Esophagus muscularis mucosa (tissue), 4 donors: ENCODE measurements around the gene PLA2G6. TPM values are rescaled to one million over a fixed set of nuclear protein-coding genes. Genes with fewer than 3 reads are reported as not detected.

Experiments used
- DNase-seq: peaks from one replicate; pipeline ENCODE4 v3.0.0-alpha.2; 2017; ENCODE audit errors: extremely low spot score
- H3K27ac ChIP-seq, 4 donors: fragments of 200-600 bp; sonication (generic); replicated peaks in 1 of 4; 1 replicate in 3 of 4; 2 replicates in 1 of 4; pipeline ENCODE4 v1.5.1; 2016 to 2019; ENCODE audit warnings: mild to moderate bottlenecking in 1 of 4
- H3K27me3 ChIP-seq, 4 donors: fragments of 200-600 bp; sonication (generic); one replicate each; pipeline versions ENCODE4 v1.5.1 to v1.6.0; 2016 to 2019
- H3K36me3 ChIP-seq, 4 donors: fragments of 200-600 bp; sonication (generic); one replicate each; pipeline ENCODE4 v1.5.1; 2016 to 2019
- H3K4me1 ChIP-seq, 4 donors: fragments of 200-600 bp; sonication (generic); one replicate each; pipeline ENCODE4 v1.5.1; 2016 to 2019
- H3K4me3 ChIP-seq, 4 donors: fragments of 200-600 bp; sonication (generic); 1 replicate in 2 of 4; 2 replicates in 2 of 4; pipeline ENCODE4 v1.5.1; 2016 to 2019; ENCODE audit warnings: mild to moderate bottlenecking in 4 of 4, moderate library complexity in 1 of 4
- H3K9me3 ChIP-seq, 4 donors: fragments of 200-600 bp; sonication (generic); 1 replicate in 3 of 4; 2 replicates in 1 of 4; pipeline ENCODE4 v1.5.1; 2016 to 2019
- EP300 ChIP-seq: sonication (generic); formaldehyde crosslinking; IDR thresholded peaks from one replicate; pipeline ENCODE4 v1.6.1; 2017; ENCODE audit warnings: antibody characterized with exemption
- POLR2A ChIP-seq: fragments of 450-650 bp; IDR thresholded peaks from one replicate; pipeline ENCODE4 v1.6.1; 2017; ENCODE audit warnings: antibody characterized with exemption, moderate library complexity, mild to moderate bottlenecking, low read depth
- POLR2AphosphoS5 ChIP-seq, 2 donors: sonication (generic); formaldehyde crosslinking; IDR thresholded peaks; one replicate each; pipeline ENCODE4 v1.6.1; 2017; ENCODE audit warnings: antibody characterized with exemption in 2 of 2
- WGBS: methylation state at CpG from one replicate; pipeline ENCODE4 v1.1.5; 2018; 5-methylcytosine and 5-hydroxymethylcytosine counted together
- intact Hi-C: fragments of 100-400 bp; cut with DNase I; formaldehyde crosslinking; loops from one replicate; pipeline ENCODE4 v1.15.1; 2023
- total RNA-seq, 4 donors: library from RNA; depleted of rRNA; stranded (reverse); fragments of >200 nt; gene quantifications; one replicate each; pipeline versions ENCODE4 v1.1.0 to v1.2.1, GENCODE V29; 2016
- TF ChIP-seq, protein P1 (sequence below), 3 experiments: fragments of 200-600 bp in 2 of 3; fragments of 450-650 bp in 1 of 3; sonication (generic) in 2 of 3; IDR thresholded peaks; one replicate each; pipeline ENCODE4 v1.5.1; 2017 to 2019; ENCODE audit warnings: antibody characterized with exemption in 3 of 3, mild to moderate bottlenecking in 2 of 3, moderate library complexity in 1 of 3

PLA2G6 gene
- total RNA-seq, 4 donors from 2014 or later, result 13.9 to 18.3 (median 15.6) TPM

DNA sequence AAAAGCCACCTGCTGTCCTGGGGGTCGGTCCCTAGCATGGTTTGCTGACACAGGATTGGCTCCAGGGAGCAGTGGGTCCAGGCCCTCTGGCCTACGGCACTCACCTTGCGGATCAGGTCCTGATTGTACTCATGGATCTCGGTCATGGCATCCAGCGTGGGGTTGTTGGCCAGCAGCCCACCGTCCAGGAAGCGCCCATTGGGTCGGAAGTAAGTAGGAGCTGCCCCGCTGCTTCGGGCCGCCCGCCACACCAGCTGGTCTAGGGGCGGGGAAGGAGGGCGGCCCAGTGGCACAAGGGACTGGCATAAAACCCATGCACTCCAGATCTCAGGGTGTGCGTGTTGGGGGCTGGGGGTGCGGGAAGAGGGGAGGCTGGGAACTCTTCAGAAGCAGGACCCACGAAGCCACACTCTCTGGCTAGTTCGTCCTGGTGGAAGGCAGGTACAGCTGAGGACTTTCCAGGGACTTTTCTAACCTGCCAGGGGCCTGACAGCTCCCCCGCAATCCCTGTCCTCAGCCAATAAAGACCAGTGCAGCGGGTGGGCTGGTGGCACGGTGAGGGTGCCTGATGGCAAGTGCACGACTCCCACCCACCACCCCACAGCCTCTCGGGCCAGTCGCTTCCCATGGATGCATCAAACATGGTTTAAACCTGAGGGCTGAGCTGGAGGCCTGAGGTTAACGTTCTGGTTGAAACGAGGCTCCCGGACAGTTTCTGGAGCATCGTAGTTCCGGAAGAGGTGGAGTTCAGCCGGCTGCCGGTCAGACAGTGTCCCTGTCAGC is 66.0 kb downstream of the PLA2G6 start:
- DNase-seq, result no peak
- TF ChIP-seq, protein P1, sequence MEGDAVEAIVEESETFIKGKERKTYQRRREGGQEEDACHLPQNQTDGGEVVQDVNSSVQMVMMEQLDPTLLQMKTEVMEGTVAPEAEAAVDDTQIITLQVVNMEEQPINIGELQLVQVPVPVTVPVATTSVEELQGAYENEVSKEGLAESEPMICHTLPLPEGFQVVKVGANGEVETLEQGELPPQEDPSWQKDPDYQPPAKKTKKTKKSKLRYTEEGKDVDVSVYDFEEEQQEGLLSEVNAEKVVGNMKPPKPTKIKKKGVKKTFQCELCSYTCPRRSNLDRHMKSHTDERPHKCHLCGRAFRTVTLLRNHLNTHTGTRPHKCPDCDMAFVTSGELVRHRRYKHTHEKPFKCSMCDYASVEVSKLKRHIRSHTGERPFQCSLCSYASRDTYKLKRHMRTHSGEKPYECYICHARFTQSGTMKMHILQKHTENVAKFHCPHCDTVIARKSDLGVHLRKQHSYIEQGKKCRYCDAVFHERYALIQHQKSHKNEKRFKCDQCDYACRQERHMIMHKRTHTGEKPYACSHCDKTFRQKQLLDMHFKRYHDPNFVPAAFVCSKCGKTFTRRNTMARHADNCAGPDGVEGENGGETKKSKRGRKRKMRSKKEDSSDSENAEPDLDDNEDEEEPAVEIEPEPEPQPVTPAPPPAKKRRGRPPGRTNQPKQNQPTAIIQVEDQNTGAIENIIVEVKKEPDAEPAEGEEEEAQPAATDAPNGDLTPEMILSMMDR (IDR thresholded peaks at IDR 0.05), result no peak
- TF ChIP-seq POLR2AphosphoS5 (IDR thresholded peaks at IDR 0.05), result no peak
- no peak for TF ChIP-seq POLR2A
- no peak for TF ChIP-seq EP300
- WGBS, result 96% methylated on average over 16 of the region's 31 CpGs

DNA sequence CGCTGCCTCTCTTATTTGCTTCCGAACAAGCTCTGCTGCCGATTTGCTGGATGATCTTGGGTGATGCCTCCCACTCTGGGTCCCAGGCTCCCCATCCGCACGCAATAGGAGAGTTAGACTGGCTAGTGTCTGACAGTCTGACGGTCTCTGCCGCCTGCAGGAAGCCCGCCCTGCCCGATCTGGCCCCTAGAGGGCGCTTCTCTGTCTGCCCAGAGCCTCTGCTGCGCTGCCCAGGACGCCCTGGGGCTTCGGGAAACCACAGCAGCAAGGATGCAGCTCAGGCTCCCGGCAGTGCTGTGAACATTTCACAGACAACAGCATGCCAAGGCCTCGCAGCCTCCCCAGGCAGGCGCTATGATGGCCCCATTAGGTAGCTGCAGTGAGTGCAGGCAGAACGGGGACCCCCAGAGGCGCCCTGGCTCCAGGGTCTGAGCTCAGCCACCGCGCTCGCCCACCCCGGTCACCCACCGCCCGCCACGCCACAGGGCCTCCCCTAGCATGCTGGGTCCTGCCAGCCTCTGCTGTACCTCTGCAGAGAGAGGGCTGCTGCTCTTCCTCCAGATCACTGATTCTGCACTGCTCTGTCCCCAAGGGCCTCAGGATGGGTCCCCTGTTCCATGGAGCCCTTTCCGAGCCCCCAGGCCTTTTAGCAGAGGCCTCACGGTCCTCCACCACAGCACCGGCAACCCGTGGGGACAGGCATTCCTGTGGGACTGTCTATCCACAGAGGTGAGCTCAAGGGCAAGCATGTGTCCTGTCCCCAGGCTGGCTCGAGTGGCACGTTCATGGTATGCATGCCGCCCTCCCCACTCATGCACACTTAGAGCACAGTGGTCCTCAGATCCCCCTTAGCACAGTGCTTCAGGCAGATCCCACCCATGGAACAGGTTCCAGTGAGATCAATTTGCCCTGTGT is 66.9 kb downstream of the PLA2G6 start:
- intact Hi-C loops, result loop anchor here (5.0 to 10.0 kb wide), 2 partner anchors 120 to 238 kb away; no protein-coding TSS in a partner anchor
- Histone ChIP-seq H3K9me3 (no peaks in the 10 kb centered on the region), H3K27ac (no peak overlapping the region), H3K4me1 (peaks cover 7 to 12% (median 9%) of the 10 kb centered on the region in 4 donors), H3K36me3 (peaks cover 0 to 31% (median 13%) of the 10 kb centered on the region in 4 donors), H3K4me3 (no peak overlapping the region), H3K27me3 (no peaks in the 10 kb centered on the region)
- WGBS, result 47% methylated on average over 17 of the region's 32 CpGs
- peak; percentile 94 for DNase-seq
- TF ChIP-seq POLR2AphosphoS5 (IDR thresholded peaks at IDR 0.05) (peak in 1 of 2 donors; percentile 57), EP300 (no peak)
- TF ChIP-seq, protein P1 (IDR thresholded peaks at IDR 0.05), result peak; percentile 84 to 98 (median 90)

More for the DNA sequence above, 66.0 kb downstream of the PLA2G6 start:
- intact Hi-C loops, result loop anchor here (5.0 to 10.0 kb wide), 2 partner anchors 119 to 237 kb away; no protein-coding TSS in a partner anchor
- Histone ChIP-seq H3K27ac (no peak overlapping the region), H3K4me1 (peaks cover 7 to 12% (median 9%) of the 10 kb centered on the region in 4 donors), H3K9me3 (no peaks in the 10 kb centered on the region), H3K27me3 (no peaks in the 10 kb centered on the region), H3K36me3 (peaks cover 0 to 35% (median 14%) of the 10 kb centered on the region in 4 donors), H3K4me3 (no peak overlapping the region)

DNA sequence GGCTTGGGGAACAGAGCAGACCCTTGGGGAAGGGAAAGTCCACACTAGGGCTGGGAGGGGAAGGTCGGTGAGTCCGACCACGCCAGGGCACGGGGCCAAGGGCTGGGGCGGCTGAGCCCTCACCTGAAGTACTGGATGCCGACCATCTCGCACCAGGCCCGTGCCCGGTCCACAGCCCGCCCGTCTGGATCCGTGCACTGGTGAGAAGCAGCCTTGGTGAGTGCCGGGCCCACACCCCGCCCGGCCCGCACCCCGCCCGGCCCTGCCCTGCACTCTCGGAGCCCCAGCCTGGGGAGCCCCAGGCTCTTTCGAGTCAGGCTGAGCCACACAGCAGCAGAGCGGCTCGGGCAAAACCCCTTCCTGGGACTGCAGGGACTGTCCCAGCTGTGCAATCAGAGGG is 69.2 kb downstream of the PLA2G6 start:
- 90% methylated on average over 6 of the region's 22 CpGs for WGBS
- intact Hi-C loops, result loop anchor here (10.0 kb wide), 1 partner anchor 122 kb away; no protein-coding TSS in a partner anchor
- Histone ChIP-seq H3K4me3 (no peak overlapping the region), H3K27me3 (no peaks in the 10 kb centered on the region), H3K9me3 (no peaks in the 10 kb centered on the region), H3K4me1 (peaks cover 7 to 21% (median 12%) of the 10 kb centered on the region in 4 donors), H3K36me3 (peaks cover 0 to 31% (median 11%) of the 10 kb centered on the region in 4 donors), H3K27ac (no peak overlapping the region)
- TF ChIP-seq POLR2AphosphoS5 (IDR thresholded peaks at IDR 0.05) (no peak), POLR2A (no peak), EP300 (no peak)
- TF ChIP-seq, protein P1 (IDR thresholded peaks at IDR 0.05), result no peak
- no peak for DNase-seq

DNA sequence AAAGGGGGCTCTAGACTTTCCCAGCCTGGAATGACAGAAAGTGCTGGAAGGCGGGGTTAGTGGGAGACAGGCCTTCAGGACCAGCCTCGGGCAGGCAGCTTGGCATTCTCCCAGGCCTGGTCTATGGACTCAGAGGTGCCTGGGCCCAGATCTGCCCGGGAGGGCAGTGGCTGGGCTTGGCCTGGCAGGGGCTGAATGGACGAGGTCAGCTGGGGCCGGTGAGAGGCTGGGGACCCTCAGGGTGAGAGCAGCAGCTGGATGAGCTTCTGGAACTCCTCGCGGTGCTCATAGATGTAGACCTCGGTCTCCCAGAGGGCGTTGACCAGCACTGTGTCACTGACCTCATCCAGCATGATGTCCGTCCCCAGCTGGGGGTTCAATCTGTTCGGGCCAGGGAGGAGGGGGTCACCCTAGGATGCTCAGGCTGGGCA is 69.7 kb downstream of the PLA2G6 start:
- peaks cover 0 to 31% (median 11%) of the 10 kb centered on the region in 4 donors for H3K36me3 ChIP-seq
- DNase-seq, result no peak
- intact Hi-C loops, result loop anchor here (10.0 kb wide), 1 partner anchor 123 kb away; no protein-coding TSS in a partner anchor
- no peak overlapping the region for H3K4me3 ChIP-seq
- peaks cover 7 to 21% (median 12%) of the 10 kb centered on the region in 4 donors for H3K4me1 ChIP-seq
- no peaks in the 10 kb centered on the region for H3K27me3 ChIP-seq
- TF ChIP-seq POLR2AphosphoS5 (IDR thresholded peaks at IDR 0.05), result no peak
- no peak for TF ChIP-seq POLR2A
- TF ChIP-seq EP300, result no peak
- TF ChIP-seq, protein P1 (IDR thresholded peaks at IDR 0.05), result no peak
- 80% methylated on average over 4 of the region's 11 CpGs for WGBS
- no peak overlapping the region for H3K27ac ChIP-seq
- no peaks in the 10 kb centered on the region for H3K9me3 ChIP-seq
